Measurements from ENCODE around the gene ERBIN.
"Not testable (repeated sequence)": the region's sequence is repeated elsewhere in the genome, so short reads cannot be mapped to it uniquely, and the experiment has no call there.

DNA sequence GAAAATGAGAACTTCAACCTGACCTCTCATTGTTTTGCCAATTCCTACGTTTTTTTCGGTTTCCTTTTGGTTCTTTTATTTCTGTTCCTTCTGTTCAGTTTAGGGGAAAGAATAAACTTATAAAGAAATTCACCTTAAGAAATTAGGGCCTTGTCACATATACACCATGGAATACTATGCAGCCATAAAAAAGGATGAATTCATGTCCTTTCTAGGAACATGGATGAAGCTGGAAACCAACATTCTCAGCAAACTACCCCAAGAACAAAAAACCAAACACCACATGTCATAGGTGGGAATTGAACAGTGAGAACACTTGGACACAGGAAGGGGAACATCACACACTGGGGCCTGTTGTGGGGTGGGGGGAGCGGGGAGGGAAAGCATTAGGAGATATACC is 46.5 kb downstream of the ERBIN start:
- not testable (repeated sequence) for TF ChIP-seq POLR2A (IDR thresholded peaks at IDR 0.05); EP300 (IDR thresholded peaks at IDR 0.05; ENCODE audit: low read depth)
